Panc1 (cell line): ENCODE measurements around the gene SEMA4F. TPM values are rescaled to one million over a fixed set of nuclear protein-coding genes. Genes with fewer than 3 reads are reported as not detected.

Source experiments
- ATAC-seq: fragments of 200-7000 bp; cut with Tn5 transposase; 2 replicates; pipeline ENCODE4 v1.9.1; 2020; ENCODE audit warnings: mild to moderate bottlenecking, moderate library complexity
- Bru-seq: library from RNA; stranded (reverse); fragments of 400-500 nt; gene quantifications from one replicate; lab custom pipeline; 2021; lab: Mats Ljungman, UMichigan
- BruChase-seq, 2 experiments: library from RNA; stranded (reverse); fragments of 400-500 nt; gene quantifications; one replicate each; lab custom pipeline; 2021; lab: Mats Ljungman, UMichigan
- BruUV-seq: library from RNA; stranded (reverse); fragments of 400-500 nt; replicated peaks from 2 replicates; lab custom pipeline; 2021; lab: Mats Ljungman, UMichigan
- CTCF ChIA-PET: fragments of 300-600 bp; sonication (Branson Sonifier 250); formaldehyde crosslinking; loops from one replicate; lab custom pipeline; 2022; ENCODE audit warnings: antibody characterized with exemption; lab: Charles Lee
- POLR2A ChIA-PET: fragments of 300-600 bp; sonication (Branson Sonifier 250); formaldehyde crosslinking; loops from one replicate; lab custom pipeline; 2022; ENCODE audit warnings: antibody characterized with exemption; lab: Charles Lee
- DNase-seq: peaks from one replicate; pipeline ENCODE4 v3.0.0-alpha.2; 2010; ENCODE audit warnings: low read depth, low spot score
- H3K27ac ChIP-seq: 2 replicates; pipeline ENCODE4 v1.5.1; 2011; ENCODE audit warnings: mild to moderate bottlenecking, low read length, inconsistent platforms
- H3K27me3 ChIP-seq: fragments of 200-500 bp; sonication (Bioruptor generic); 2 replicates; pipeline ENCODE4 v1.6.0; 2014; ENCODE audit warnings: low read length, inconsistent platforms; ENCODE audit not compliant: control insufficient read depth, insufficient read depth
- H3K36me3 ChIP-seq: fragments of 200-500 bp; sonication (Bioruptor generic); 2 replicates; pipeline ENCODE4 v1.5.1; 2014; ENCODE audit warnings: inconsistent platforms, mild to moderate bottlenecking, low read length, moderate library complexity; ENCODE audit not compliant: control insufficient read depth, insufficient read depth
- H3K4me1 ChIP-seq: 2 replicates; pipeline ENCODE4 v1.5.1; 2011; ENCODE audit warnings: inconsistent platforms, mild to moderate bottlenecking, low read length, moderate library complexity; ENCODE audit not compliant: control insufficient read depth, insufficient read depth
- H3K4me3 ChIP-seq, 2 experiments: 2 replicates each; pipeline ENCODE4 v1.5.1; 2011 to 2012; ENCODE audit warnings: low read depth in 2 of 2, low read length in 2 of 2, mild to moderate bottlenecking in 2 of 2, inconsistent platforms in 1 of 2, moderate library complexity in 1 of 2
- H3K9me3 ChIP-seq: fragments of 200-500 bp; sonication (Bioruptor generic); 2 replicates; pipeline ENCODE4 v1.5.1; 2014; ENCODE audit warnings: low read depth, mild to moderate bottlenecking, inconsistent platforms, low read length, moderate library complexity; ENCODE audit not compliant: control insufficient read depth, insufficient read depth
- POLR2AphosphoS5 ChIP-seq: IDR thresholded peaks from 2 replicates; pipeline ENCODE4 v1.6.1; 2012; ENCODE audit warnings: mild to moderate bottlenecking, low read depth, low read length, moderate library complexity
- REST ChIP-seq, 2 experiments: IDR thresholded peaks; 2 replicates each; pipeline ENCODE4 v1.6.1; 2011 to 2012; ENCODE audit warnings: low read depth in 2 of 2, control low read depth in 1 of 2, low read length in 1 of 2, mild to moderate bottlenecking in 1 of 2, moderate library complexity in 1 of 2; ENCODE audit not compliant: insufficient read depth in 1 of 2
- SIN3A ChIP-seq: IDR thresholded peaks from 2 replicates; pipeline ENCODE4 v1.6.1; 2012; ENCODE audit warnings: low read depth, mild to moderate bottlenecking, low read length, moderate library complexity, borderline replicate concordance; ENCODE audit not compliant: insufficient read depth
- TCF7L2 ChIP-seq: IDR thresholded peaks from 2 replicates; pipeline ENCODE4 v1.6.1; 2011; ENCODE audit warnings: mild to moderate bottlenecking, low read depth, low read length, inconsistent platforms
- in situ Hi-C: cut with HindIII; loops from 2 replicates; pipeline ENCODE4 v1.10.0; 2016; ENCODE audit warnings: low sequenced_read_pairs, low pct_unique_long_range_greater_than_20kb
- intact Hi-C: fragments of 100-400 bp; cut with micrococcal nuclease; formaldehyde crosslinking; loops from one replicate; pipeline ENCODE4 v1.10.0; 2022; ENCODE audit not compliant: unreplicated experiment
- long read RNA-seq: library from polyadenylated mRNA; unstranded; transcript quantifications from one replicate; pipeline ENCODE4 v2.0.0, GENCODE V29; 2021; ENCODE audit not compliant: unreplicated experiment
- polyA plus RNA-seq: library from polyadenylated mRNA; unstranded; fragments of >200 nt; gene quantifications from one replicate; pipeline ENCODE4 v1.2.1, GENCODE V29; 2012; ENCODE audit warnings: missing spikeins; ENCODE audit not compliant: insufficient read length
- total RNA-seq: library from RNA; stranded (reverse); gene quantifications from one replicate; pipeline ENCODE4 v1.2.1, GENCODE V29; 2021; ENCODE audit not compliant: unreplicated experiment
- TF ChIP-seq, protein P1 (sequence below): fragments of 450-650 bp; IDR thresholded peaks from 2 replicates; pipeline ENCODE4 v1.5.1; 2017; ENCODE audit warnings: mild to moderate bottlenecking

SEMA4F gene
- total RNA-seq = 13.3 TPM
- polyA plus RNA-seq = 13.8 TPM
- percentile 46 among the genes with signal in this experiment for Bru-seq, nascent RNA
- BruChase-seq, experiment 1, labeled RNA remaining after a 2-hour chase = percentile 48 among the genes with signal in this experiment
- percentile 49 among the genes with signal in this experiment for BruChase-seq, experiment 2, labeled RNA remaining after a 6-hour chase
- long read RNA-seq, full-length matches to known transcripts = 17 of 28 reads
- long read RNA-seq, partial matches to known transcripts = 2 of 28 reads
- long read RNA-seq, other reads (novel, unspliced or antisense) = 9 of 28 reads

DNA sequence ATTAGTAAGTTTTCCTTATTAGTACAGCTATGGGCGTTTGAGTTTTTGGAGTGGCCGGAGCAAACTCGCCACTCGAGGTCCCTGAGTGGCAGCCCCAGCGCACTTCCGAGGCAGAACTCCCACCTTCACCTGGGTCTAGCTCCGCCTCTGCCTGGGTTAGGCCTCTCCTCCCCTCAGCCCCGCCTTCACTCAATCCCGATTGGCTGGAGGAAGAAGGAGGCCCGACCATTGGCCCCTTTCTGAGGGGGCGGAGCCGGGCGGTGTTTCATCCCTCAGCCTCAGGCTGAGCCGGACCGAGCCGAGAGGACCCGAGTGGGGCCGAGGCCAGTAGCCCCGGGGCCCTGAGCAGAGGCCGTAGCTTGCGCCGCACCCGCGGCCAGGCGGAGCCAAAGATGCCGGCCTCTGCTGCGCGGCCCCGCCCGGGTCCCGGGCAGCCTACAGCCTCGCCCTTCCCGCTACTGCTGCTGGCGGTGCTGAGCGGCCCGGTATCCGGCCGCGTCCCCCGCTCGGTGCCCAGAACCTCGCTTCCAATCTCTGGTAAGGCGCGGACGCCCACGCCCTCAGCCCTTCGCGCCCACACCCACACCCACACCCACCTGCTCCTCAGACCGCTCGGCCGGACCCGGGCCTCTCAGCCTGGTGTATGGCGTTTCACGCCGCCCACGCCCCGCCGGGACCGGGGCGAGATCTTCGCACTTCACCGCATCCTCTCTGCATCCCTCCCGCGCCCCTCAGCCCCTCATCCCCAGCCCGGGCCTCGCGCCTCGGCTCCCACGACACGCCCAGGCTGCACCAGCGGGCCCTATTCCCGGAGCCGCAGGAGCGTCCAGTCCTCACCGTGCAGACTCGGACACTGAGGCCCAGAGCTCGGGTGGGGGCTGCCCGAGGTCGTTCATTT lies at the start of gene SEMA4F:
Gene SEMA4F, plus strand, starts transcription at position 263 of the 898 bp plus-strand sequence. Its CDS starts 130 bp downstream, at position 393.
- DNase-seq (peak; percentile 83), ATAC-seq (peak; percentile 100)
- BruUV-seq = no TSS peak
- Histone ChIP-seq H3K27me3 (no peaks in the 10 kb centered on the region), H3K9me3 (no peaks in the 10 kb centered on the region), H3K27ac (peak within 1 kb of the TSS; percentile 44), H3K4me3 (peak within 1 kb of the TSS; percentile 61 to 77), H3K4me1 (0 out of 2 replicates have a peak, but pooled peaks cover 5% of the 10 kb centered on the region), H3K36me3 (peaks cover 2% of the 10 kb centered on the region; the same call in 1 of the 2 replicates)
- in situ Hi-C loops (no loop called here), intact Hi-C loops (no loop called here)
- CTCF ChIA-PET = no interaction called here
- TF ChIP-seq, protein P1, sequence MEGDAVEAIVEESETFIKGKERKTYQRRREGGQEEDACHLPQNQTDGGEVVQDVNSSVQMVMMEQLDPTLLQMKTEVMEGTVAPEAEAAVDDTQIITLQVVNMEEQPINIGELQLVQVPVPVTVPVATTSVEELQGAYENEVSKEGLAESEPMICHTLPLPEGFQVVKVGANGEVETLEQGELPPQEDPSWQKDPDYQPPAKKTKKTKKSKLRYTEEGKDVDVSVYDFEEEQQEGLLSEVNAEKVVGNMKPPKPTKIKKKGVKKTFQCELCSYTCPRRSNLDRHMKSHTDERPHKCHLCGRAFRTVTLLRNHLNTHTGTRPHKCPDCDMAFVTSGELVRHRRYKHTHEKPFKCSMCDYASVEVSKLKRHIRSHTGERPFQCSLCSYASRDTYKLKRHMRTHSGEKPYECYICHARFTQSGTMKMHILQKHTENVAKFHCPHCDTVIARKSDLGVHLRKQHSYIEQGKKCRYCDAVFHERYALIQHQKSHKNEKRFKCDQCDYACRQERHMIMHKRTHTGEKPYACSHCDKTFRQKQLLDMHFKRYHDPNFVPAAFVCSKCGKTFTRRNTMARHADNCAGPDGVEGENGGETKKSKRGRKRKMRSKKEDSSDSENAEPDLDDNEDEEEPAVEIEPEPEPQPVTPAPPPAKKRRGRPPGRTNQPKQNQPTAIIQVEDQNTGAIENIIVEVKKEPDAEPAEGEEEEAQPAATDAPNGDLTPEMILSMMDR = no peak
- TF ChIP-seq TCF7L2 = no peak
- TF ChIP-seq REST (IDR thresholded peaks at IDR 0.05; ENCODE audit: insufficient read depth in 1 of 2, low read depth in 2 of 2, low read length in 1 of 2) = no peak
- no peak for TF ChIP-seq POLR2AphosphoS5
- TF ChIP-seq SIN3A = no peak
- POLR2A ChIA-PET = interaction anchor here (0.5 kb wide), 1 partner anchor 445 kb away, joined by 4 read pairs; no protein-coding TSS in a partner anchor

DNA sequence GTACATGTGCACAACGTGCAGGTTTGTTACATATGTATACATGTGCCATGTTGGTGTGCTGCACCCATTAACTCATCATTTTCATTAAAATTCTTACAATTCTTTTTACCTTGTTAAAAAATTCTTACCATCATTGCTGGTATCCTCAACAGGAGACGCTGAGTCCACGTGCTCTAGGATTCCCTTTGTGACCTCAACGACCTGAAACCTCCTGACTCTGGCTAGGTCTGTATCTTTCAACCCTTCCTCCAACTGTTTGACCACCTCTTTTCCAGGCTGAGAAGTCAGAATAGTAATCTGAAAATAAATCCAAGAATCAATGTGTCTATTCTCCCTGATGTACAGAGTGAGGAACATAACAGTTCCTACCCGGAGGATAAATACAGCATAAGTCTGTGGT lies 47.1 kb upstream of the SEMA4F start:
- DNase-seq (no peak), ATAC-seq (no peak)
- no peaks in the 10 kb centered on the region for H3K36me3 ChIP-seq
- intact Hi-C loops = no loop called here
- TF ChIP-seq TCF7L2 (no peak), POLR2AphosphoS5 (no peak), SIN3A (no peak), REST (IDR thresholded peaks at IDR 0.05; ENCODE audit: insufficient read depth in 1 of 2, low read depth in 2 of 2, low read length in 1 of 2) (no peak)
- TF ChIP-seq, protein P1 = no peak
- H3K9me3 ChIP-seq = no peaks in the 10 kb centered on the region
- no TSS peak for BruUV-seq
- CTCF ChIA-PET = no interaction called here
- POLR2A ChIA-PET = no interaction called here
- no peaks in the 10 kb centered on the region for H3K4me1 ChIP-seq
- in situ Hi-C loops = no loop called here
- H3K27ac ChIP-seq = no peak overlapping the region
- H3K4me3 ChIP-seq = no peak overlapping the region
- peaks cover 12% of the 10 kb centered on the region; the same call in 1 of the 2 replicates for H3K27me3 ChIP-seq
